Neural progenitor cell (in vitro differentiated cells): Measurements from ENCODE around the gene FDXACB1. TPM values are rescaled to one million over a fixed set of nuclear protein-coding genes. Genes with fewer than 3 reads are reported as not detected.

ENCODE experiments used
- DNase-seq: peaks from one replicate; pipeline ENCODE4 v3.0.0-alpha.2; 2016; ENCODE audit warnings: low spot score
- H2AFZ ChIP-seq: fragments of 200-600 bp; sonication (generic); replicated peaks from 2 replicates; pipeline ENCODE4 v1.6.1; 2016; ENCODE audit warnings: antibody characterized with exemption
- H3F3A ChIP-seq: fragments of 200-600 bp; sonication (generic); 2 replicates; pipeline ENCODE4 v1.6.1; 2016; ENCODE audit warnings: antibody characterized with exemption, low read depth
- H3K27ac ChIP-seq: fragments of 200-600 bp; sonication (generic); 2 replicates; pipeline ENCODE4 v1.5.1; 2016; ENCODE audit warnings: mild to moderate bottlenecking
- H3K27me3 ChIP-seq: fragments of 200-600 bp; sonication (generic); 2 replicates; pipeline ENCODE4 v1.6.1; 2016; ENCODE audit warnings: mild to moderate bottlenecking, moderate library complexity
- H3K36me3 ChIP-seq: fragments of 200-600 bp; sonication (generic); 2 replicates; pipeline ENCODE4 v1.5.1; 2016
- H3K4me1 ChIP-seq: fragments of 200-600 bp; sonication (generic); 2 replicates; pipeline ENCODE4 v1.6.1; 2016; ENCODE audit warnings: mixed run types
- H3K4me2 ChIP-seq: fragments of 200-600 bp; sonication (generic); 2 replicates; pipeline ENCODE4 v1.6.1; 2016
- H3K4me3 ChIP-seq: fragments of 200-600 bp; sonication (generic); 2 replicates; pipeline ENCODE4 v1.5.1; 2016
- H3K79me2 ChIP-seq: fragments of 200-600 bp; sonication (generic); 2 replicates; pipeline ENCODE4 v1.6.1; 2016; ENCODE audit warnings: low read depth
- H3K9ac ChIP-seq: fragments of 200-600 bp; sonication (generic); 2 replicates; pipeline ENCODE4 v1.6.1; 2016
- H3K9me3 ChIP-seq: fragments of 200-600 bp; sonication (generic); 2 replicates; pipeline ENCODE4 v1.5.1; 2016; ENCODE audit warnings: low read depth
- H4K20me1 ChIP-seq: fragments of 200-600 bp; sonication (generic); 2 replicates; pipeline ENCODE4 v1.6.1; 2016; ENCODE audit warnings: low read depth
- H3K27ac Mint-ChIP-seq: 3 replicates; pipeline ENCODE4 v1.8.0; 2021; ENCODE audit warnings: mixed read lengths
- H3K27me3 Mint-ChIP-seq: 2 replicates; pipeline ENCODE4 v1.8.0; 2022; ENCODE audit warnings: low read depth, mild to moderate bottlenecking, inconsistent platforms, moderate library complexity, mixed read lengths; ENCODE audit not compliant: insufficient read depth
- H3K36me3 Mint-ChIP-seq: 3 replicates; pipeline ENCODE4 v1.8.0; 2021; ENCODE audit warnings: mixed read lengths
- H3K4me1 Mint-ChIP-seq: 3 replicates; pipeline ENCODE4 v1.8.0; 2021; ENCODE audit warnings: mixed read lengths
- H3K4me3 Mint-ChIP-seq: 3 replicates; pipeline ENCODE4 v1.8.0; 2021; ENCODE audit warnings: mild to moderate bottlenecking, moderate library complexity, mixed read lengths
- H3K9me3 Mint-ChIP-seq: 3 replicates; pipeline ENCODE4 v1.8.0; 2020; ENCODE audit warnings: mixed read lengths
- EZH2 ChIP-seq: fragments of 200-600 bp; sonication (generic); IDR thresholded peaks from 2 replicates; pipeline ENCODE4 v1.6.1; 2017; ENCODE audit warnings: antibody characterized with exemption, mild to moderate bottlenecking, moderate library complexity
- EZH2phosphoT487 ChIP-seq: fragments of 200-600 bp; sonication (generic); IDR thresholded peaks from 2 replicates; pipeline ENCODE4 v1.6.1; 2017; ENCODE audit warnings: antibody characterized with exemption
- total RNA-seq: library from RNA; depleted of rRNA; stranded (reverse); fragments of >200 nt; gene quantifications from 2 replicates; pipeline ENCODE4 v1.2.3, GENCODE V29; 2015; ENCODE audit warnings: low replicate concordance
- TF ChIP-seq, protein P1 (sequence below): fragments of 200-600 bp; sonication (generic); IDR thresholded peaks from 2 replicates; pipeline ENCODE4 v1.5.1; 2017; ENCODE audit warnings: antibody characterized with exemption, mild to moderate bottlenecking

Gene FDXACB1
- total RNA-seq, 1 donor from 2014 or later, result 6.0 TPM

DNA sequence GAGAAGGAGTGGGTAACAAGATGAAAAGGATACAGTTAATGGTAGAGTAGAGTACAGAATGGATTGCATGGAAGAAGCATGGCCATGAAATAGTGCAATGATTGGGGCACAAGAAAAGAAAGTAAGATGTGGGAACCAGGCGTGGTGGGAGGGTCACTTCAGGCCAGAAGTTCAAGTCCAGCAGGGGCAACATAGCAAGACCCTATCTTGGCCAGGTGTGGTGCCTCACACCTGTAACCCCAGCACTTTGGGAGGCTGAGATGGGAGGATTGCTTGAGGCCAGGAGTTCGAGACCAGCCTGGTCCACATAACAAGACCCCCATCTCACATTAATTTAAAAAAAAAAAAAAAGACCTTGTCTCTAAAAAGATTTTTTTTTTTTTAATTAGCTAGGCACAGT lies 38.3 kb upstream of the FDXACB1 start:
- H3K27ac Mint-ChIP-seq, result no peak overlapping the region

DNA sequence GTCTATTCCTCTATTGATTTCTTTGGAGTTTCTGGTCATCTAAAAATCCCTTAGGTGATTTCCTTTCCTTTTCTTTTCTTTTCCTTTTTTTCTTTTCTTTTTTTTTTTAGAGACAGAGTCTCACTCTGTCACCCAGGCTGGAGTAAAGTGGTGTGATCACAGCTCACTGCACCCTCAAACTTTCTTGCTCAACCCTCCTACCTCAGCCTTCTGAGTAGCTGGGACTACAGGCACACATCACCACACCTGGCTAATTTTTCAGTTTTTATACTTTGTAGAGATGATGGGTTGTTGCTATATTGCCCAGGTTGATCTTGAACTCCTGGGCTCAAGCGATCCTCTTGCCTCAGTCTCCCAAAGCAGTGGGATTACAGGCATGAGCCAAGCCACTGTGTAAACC lies 37.8 kb upstream of the FDXACB1 start:
- no peaks in the 10 kb centered on the region for H3K27me3 ChIP-seq
- TF ChIP-seq, protein P1, sequence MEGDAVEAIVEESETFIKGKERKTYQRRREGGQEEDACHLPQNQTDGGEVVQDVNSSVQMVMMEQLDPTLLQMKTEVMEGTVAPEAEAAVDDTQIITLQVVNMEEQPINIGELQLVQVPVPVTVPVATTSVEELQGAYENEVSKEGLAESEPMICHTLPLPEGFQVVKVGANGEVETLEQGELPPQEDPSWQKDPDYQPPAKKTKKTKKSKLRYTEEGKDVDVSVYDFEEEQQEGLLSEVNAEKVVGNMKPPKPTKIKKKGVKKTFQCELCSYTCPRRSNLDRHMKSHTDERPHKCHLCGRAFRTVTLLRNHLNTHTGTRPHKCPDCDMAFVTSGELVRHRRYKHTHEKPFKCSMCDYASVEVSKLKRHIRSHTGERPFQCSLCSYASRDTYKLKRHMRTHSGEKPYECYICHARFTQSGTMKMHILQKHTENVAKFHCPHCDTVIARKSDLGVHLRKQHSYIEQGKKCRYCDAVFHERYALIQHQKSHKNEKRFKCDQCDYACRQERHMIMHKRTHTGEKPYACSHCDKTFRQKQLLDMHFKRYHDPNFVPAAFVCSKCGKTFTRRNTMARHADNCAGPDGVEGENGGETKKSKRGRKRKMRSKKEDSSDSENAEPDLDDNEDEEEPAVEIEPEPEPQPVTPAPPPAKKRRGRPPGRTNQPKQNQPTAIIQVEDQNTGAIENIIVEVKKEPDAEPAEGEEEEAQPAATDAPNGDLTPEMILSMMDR, result no peak
- TF ChIP-seq EZH2phosphoT487, result no peak
- no peak overlapping the region for H2AFZ ChIP-seq
- no peak overlapping the region for H3K9ac ChIP-seq
- H3K4me2 ChIP-seq, result no peak overlapping the region
- no peaks in the 10 kb centered on the region for H4K20me1 ChIP-seq
- Mint-ChIP-seq H3K4me1 (peaks cover 3% of the 10 kb centered on the region), H3K36me3 (no peaks in the 10 kb centered on the region), H3K4me3 (no peak overlapping the region), H3K27ac (no peak overlapping the region), H3K27me3 (peaks cover 4% of the 10 kb centered on the region), H3K9me3 (no peaks in the 10 kb centered on the region)
- no peaks in the 10 kb centered on the region for H3K36me3 ChIP-seq
- no peak for DNase-seq
- peaks cover 9% of the 10 kb centered on the region for H3K4me1 ChIP-seq
- no peaks in the 10 kb centered on the region for H3F3A ChIP-seq
- no peaks in the 10 kb centered on the region for H3K9me3 ChIP-seq
- H3K79me2 ChIP-seq, result no peaks in the 10 kb centered on the region
- H3K4me3 ChIP-seq, result no peak overlapping the region
- no peak overlapping the region for H3K27ac ChIP-seq

More for the DNA sequence above, 38.3 kb upstream of the FDXACB1 start:
- H3K4me2 ChIP-seq, result no peak overlapping the region
- H4K20me1 ChIP-seq, result no peaks in the 10 kb centered on the region
- no peaks in the 10 kb centered on the region for H3K9me3 ChIP-seq
- H3K36me3 ChIP-seq, result no peaks in the 10 kb centered on the region
- H3K27me3 Mint-ChIP-seq, result peaks cover 4% of the 10 kb centered on the region
- no peak overlapping the region for H3K27ac ChIP-seq
- peaks cover 3% of the 10 kb centered on the region for H3K4me1 ChIP-seq
- H3K9me3 Mint-ChIP-seq, result no peaks in the 10 kb centered on the region
- H3K36me3 Mint-ChIP-seq, result no peaks in the 10 kb centered on the region
- no peaks in the 10 kb centered on the region for H3K79me2 ChIP-seq
- no peaks in the 10 kb centered on the region for H3F3A ChIP-seq
- no peak overlapping the region for H3K4me3 Mint-ChIP-seq
- TF ChIP-seq EZH2, result no peak
- H3K4me3 ChIP-seq, result no peak overlapping the region
- no peak overlapping the region for H2AFZ ChIP-seq
- no peaks in the 10 kb centered on the region for H3K27me3 ChIP-seq
- H3K9ac ChIP-seq, result no peak overlapping the region
- H3K4me1 Mint-ChIP-seq, result peaks cover 2% of the 10 kb centered on the region
- no peak for DNase-seq

DNA sequence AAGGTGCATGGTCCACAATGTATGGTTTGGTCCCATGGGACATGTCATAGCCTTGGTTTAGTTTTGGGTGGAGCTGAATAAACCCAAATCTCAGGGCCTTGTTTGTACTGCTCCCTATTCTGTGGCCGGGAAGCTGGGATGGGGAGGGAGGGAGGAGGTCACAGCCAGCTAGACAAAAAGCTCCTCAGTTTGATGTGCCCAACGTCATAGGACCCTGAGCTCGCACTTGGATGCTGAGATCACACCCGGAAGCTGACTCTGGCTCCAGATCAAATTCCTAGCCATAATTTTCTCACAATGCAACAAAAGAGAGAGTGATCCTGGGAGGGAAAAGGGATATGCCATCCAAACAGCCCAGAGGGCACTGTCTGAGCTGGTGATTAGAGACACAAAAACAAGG lies 35.0 kb upstream of the FDXACB1 start:
- Histone ChIP-seq H4K20me1 (no peaks in the 10 kb centered on the region), H3K4me1 (peaks cover 9% of the 10 kb centered on the region), H3F3A (no peaks in the 10 kb centered on the region), H3K4me3 (no peak overlapping the region), H3K9ac (no peak overlapping the region), H3K79me2 (no peaks in the 10 kb centered on the region), H3K9me3 (no peaks in the 10 kb centered on the region), H3K4me2 (no peak overlapping the region), H2AFZ (no peak overlapping the region), H3K36me3 (no peaks in the 10 kb centered on the region), H3K27ac (no peak overlapping the region), H3K27me3 (no peaks in the 10 kb centered on the region)
- DNase-seq, result no peak
- Mint-ChIP-seq H3K4me1 (peaks cover 12% of the 10 kb centered on the region), H3K4me3 (no peak overlapping the region), H3K27me3 (peaks cover 4% of the 10 kb centered on the region), H3K27ac (no peak overlapping the region), H3K36me3 (no peaks in the 10 kb centered on the region), H3K9me3 (no peaks in the 10 kb centered on the region)
- no peak for TF ChIP-seq EZH2phosphoT487
- TF ChIP-seq EZH2, result no peak
- TF ChIP-seq, protein P1, result no peak

DNA sequence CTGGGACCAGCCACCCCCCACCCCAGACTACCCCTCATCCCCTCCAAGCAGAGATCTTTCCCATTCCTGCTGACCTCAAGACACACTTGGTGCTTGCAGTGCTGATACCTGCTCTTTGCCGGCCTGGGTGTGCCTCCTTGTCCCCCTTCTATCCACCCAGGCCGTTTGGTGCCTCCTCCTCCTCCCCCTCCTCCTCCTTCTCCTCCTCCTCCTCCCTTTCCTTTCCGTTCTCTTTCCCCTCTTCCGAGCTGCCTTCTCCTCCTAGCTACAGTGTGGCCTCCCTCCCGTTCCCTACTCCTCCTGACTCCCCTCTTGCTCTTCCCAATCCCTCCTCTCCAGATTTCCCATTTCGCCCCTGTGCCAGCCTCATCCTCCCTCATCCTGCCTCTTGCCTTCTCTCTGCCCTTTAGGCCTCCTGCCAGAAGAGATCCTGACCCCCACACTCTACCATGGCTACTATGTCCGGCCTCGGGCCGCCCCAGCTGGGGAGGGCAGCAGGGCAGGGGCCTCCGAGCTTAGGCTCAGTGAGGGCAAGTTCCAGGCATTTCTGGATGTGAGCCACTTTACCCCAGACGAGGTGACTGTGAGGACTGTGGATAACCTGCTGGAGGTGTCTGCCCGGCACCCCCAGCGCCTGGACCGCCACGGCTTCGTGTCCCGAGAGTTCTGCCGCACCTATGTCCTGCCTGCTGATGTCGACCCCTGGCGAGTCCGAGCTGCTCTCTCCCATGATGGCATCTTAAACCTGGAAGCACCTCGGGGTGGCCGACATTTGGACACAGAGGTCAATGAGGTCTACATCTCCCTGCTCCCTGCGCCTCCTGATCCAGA lies 34.3 kb upstream of the FDXACB1 start:
- H3K27me3 ChIP-seq, result no peaks in the 10 kb centered on the region
- Mint-ChIP-seq H3K4me1 (peaks cover 10% of the 10 kb centered on the region), H3K27me3 (peaks cover 2% of the 10 kb centered on the region), H3K27ac (no peak overlapping the region), H3K36me3 (no peaks in the 10 kb centered on the region), H3K9me3 (no peaks in the 10 kb centered on the region), H3K4me3 (no peak overlapping the region)
- H3K4me3 ChIP-seq, result no peak overlapping the region
- H3K9ac ChIP-seq, result no peak overlapping the region
- no peaks in the 10 kb centered on the region for H3F3A ChIP-seq
- no peak overlapping the region for H3K27ac ChIP-seq
- no peaks in the 10 kb centered on the region for H3K36me3 ChIP-seq
- H3K9me3 ChIP-seq, result no peaks in the 10 kb centered on the region
- DNase-seq, result no peak
- no peak overlapping the region for H3K4me2 ChIP-seq
- H3K4me1 ChIP-seq, result peaks cover 9% of the 10 kb centered on the region
- H2AFZ ChIP-seq, result peak overlapping the region; percentile 50
- H4K20me1 ChIP-seq, result no peaks in the 10 kb centered on the region
- TF ChIP-seq, protein P1, result no peak
- TF ChIP-seq EZH2phosphoT487, result no peak
- no peak for TF ChIP-seq EZH2
- no peaks in the 10 kb centered on the region for H3K79me2 ChIP-seq
